SK-N-SH (cell line): ENCODE data around the gene IGF2BP3. TPM values are rescaled to one million over a fixed set of nuclear protein-coding genes. Genes with fewer than 3 reads are reported as not detected.
A peak's percentile ranks its signal among the peaks of the same experiment; 100 is the strongest.

Source experiments
- CTCF ChIA-PET: fragments of 300-600, 350-600 bp; formaldehyde crosslinking; extraction: SDS; loops from one replicate; lab custom pipeline; 2021; lab: Yijun Ruan, JAX
- POLR2A ChIA-PET: fragments of 350-600 bp; sonication (Branson Sonifier 250); formaldehyde crosslinking; extraction: SDS; loops from one replicate; lab custom pipeline; 2020; ENCODE audit warnings: antibody characterized with exemption, inconsistent platforms; lab: Yijun Ruan, JAX
- DNase-seq: peaks from one replicate; pipeline ENCODE4 v3.0.0; 2012
- H2AFZ ChIP-seq: fragments of 200-600 bp; sonication (generic); 2 replicates; pipeline ENCODE4 v1.8.1; 2016; ENCODE audit warnings: antibody characterized with exemption, mild to moderate bottlenecking, low read depth
- H3F3A ChIP-seq: fragments of 200-600 bp; sonication (generic); replicated peaks from 2 replicates; pipeline ENCODE3; 2016; ENCODE audit warnings: antibody characterized with exemption, mild to moderate bottlenecking; ENCODE audit not compliant: insufficient read depth
- H3K27ac ChIP-seq, 2 experiments: fragments of 200-500 bp in 1 of 2; fragments of 200-600 bp in 1 of 2; sonication (Bioruptor generic) in 1 of 2; sonication (generic), shearing (Covaris generic) in 1 of 2; 2 replicates each; pipeline versions ENCODE4 v1.5.1 to v1.6.1; 2014 to 2016; ENCODE audit warnings: low read depth in 2 of 2, inconsistent platforms in 1 of 2, low read length in 1 of 2, mild to moderate bottlenecking in 1 of 2, mixed read lengths in 1 of 2
- H3K27me3 ChIP-seq: fragments of 200-600 bp; sonication (generic), shearing (Covaris generic); 2 replicates; pipeline ENCODE4 v1.6.1; 2016; ENCODE audit warnings: mixed run types; ENCODE audit not compliant: insufficient read depth
- H3K36me3 ChIP-seq, 2 experiments: fragments of 200-500 bp in 1 of 2; fragments of 200-600 bp in 1 of 2; sonication (Bioruptor generic) in 1 of 2; sonication (generic) in 1 of 2; replicated peaks in 1 of 2; 2 replicates each; pipeline versions ENCODE3 to v1.5.1; 2014 to 2016; ENCODE audit warnings: low read length in 1 of 2, mild to moderate bottlenecking in 1 of 2; ENCODE audit not compliant: insufficient read depth in 2 of 2, control insufficient read depth in 1 of 2
- H3K4me1 ChIP-seq, 2 experiments: fragments of 200-500 bp in 1 of 2; fragments of 200-600 bp in 1 of 2; sonication (Bioruptor generic) in 1 of 2; sonication (generic), shearing (Covaris generic) in 1 of 2; 2 replicates each; pipeline versions ENCODE4 v1.5.1 to v1.6.1; 2014 to 2016; ENCODE audit warnings: low read depth in 1 of 2, low read length in 1 of 2, mixed run types in 1 of 2; ENCODE audit not compliant: insufficient read depth in 2 of 2, control insufficient read depth in 1 of 2
- H3K4me2 ChIP-seq: fragments of 200-600 bp; sonication (generic), shearing (Covaris generic); 2 replicates; pipeline ENCODE4 v1.6.1; 2017; ENCODE audit warnings: mixed run types
- H3K4me3 ChIP-seq, 2 experiments: fragments of 200-500 bp in 1 of 2; fragments of 200-600 bp in 1 of 2; sonication (Bioruptor generic) in 1 of 2; sonication (generic), shearing (Covaris generic) in 1 of 2; 2 replicates each; pipeline versions ENCODE4 v1.5.1 to v1.8.1; 2014 to 2016; ENCODE audit warnings: low read depth in 2 of 2, inconsistent platforms in 1 of 2, low read length in 1 of 2, mild to moderate bottlenecking in 1 of 2, mixed read lengths in 1 of 2, moderate library complexity in 1 of 2
- H3K79me2 ChIP-seq: fragments of 200-600 bp; sonication (generic); 2 replicates; pipeline ENCODE4 v1.8.1; 2017; ENCODE audit warnings: mild to moderate bottlenecking; ENCODE audit not compliant: insufficient read depth
- H3K9ac ChIP-seq: fragments of 200-600 bp; sonication (generic); 2 replicates; pipeline ENCODE4 v1.6.1; 2017; ENCODE audit warnings: mixed run types
- H3K9me2 ChIP-seq: fragments of 200-600 bp; sonication (generic); 2 replicates; pipeline ENCODE4 v1.6.1; 2017; ENCODE audit warnings: mixed run types
- H3K9me3 ChIP-seq: fragments of 200-600 bp; sonication (generic); 2 replicates; pipeline ENCODE4 v1.6.1; 2017; ENCODE audit warnings: mixed run types, mild to moderate bottlenecking, moderate library complexity
- H4K20me1 ChIP-seq: fragments of 200-600 bp; sonication (generic); 2 replicates; pipeline ENCODE4 v1.6.1; 2017; ENCODE audit warnings: mild to moderate bottlenecking, mixed run types; ENCODE audit not compliant: insufficient read depth
- ELF1 ChIP-seq: IDR thresholded peaks from 2 replicates; pipeline ENCODE4 v1.4.0; 2012
- EP300 ChIP-seq, 2 experiments: IDR thresholded peaks; 2 replicates each; pipeline versions ENCODE4 v1.4.0 to v1.6.1; 2012; ENCODE audit warnings: borderline replicate concordance in 1 of 2, low read depth in 1 of 2, low read length in 1 of 2
- EZH2phosphoT487 ChIP-seq: fragments of 200-600 bp; sonication (generic); IDR thresholded peaks from 2 replicates; pipeline ENCODE4 v1.6.1; 2017; ENCODE audit warnings: low read depth, mixed run types, mild to moderate bottlenecking, antibody characterized with exemption, moderate library complexity, borderline replicate concordance
- FOSL2 ChIP-seq: IDR thresholded peaks from 2 replicates; pipeline ENCODE4 v1.4.0; 2012; ENCODE audit warnings: low read depth, mild to moderate bottlenecking, moderate library complexity, borderline replicate concordance
- FOXM1 ChIP-seq: IDR thresholded peaks from 2 replicates; pipeline ENCODE4 v1.4.0; 2012; ENCODE audit warnings: low read depth, mild to moderate bottlenecking
- GABPA ChIP-seq: IDR thresholded peaks from 2 replicates; pipeline ENCODE4 v1.4.0; 2012; ENCODE audit warnings: low read depth, mild to moderate bottlenecking
- GATA2 ChIP-seq: sonication (generic); formaldehyde crosslinking; IDR thresholded peaks from 2 replicates; pipeline ENCODE4 v1.5.0; 2020; ENCODE audit warnings: mild to moderate bottlenecking, missing genetic modification reagents
- IRF3 ChIP-seq: fragments of 150-350 bp; IDR thresholded peaks from 2 replicates; pipeline ENCODE4 v1.6.1; 2016; ENCODE audit warnings: mild to moderate bottlenecking, low read depth, low read length
- JUND ChIP-seq: IDR thresholded peaks from 2 replicates; pipeline ENCODE4 v1.4.0; 2012
- NFIC ChIP-seq: IDR thresholded peaks from 2 replicates; pipeline ENCODE4 v1.4.0; 2012; ENCODE audit warnings: borderline replicate concordance
- NRF1 ChIP-seq: IDR thresholded peaks from 2 replicates; pipeline ENCODE4 v1.6.1; 2012; ENCODE audit warnings: low read depth, mild to moderate bottlenecking, low read length
- PBX3 ChIP-seq: IDR thresholded peaks from 2 replicates; pipeline ENCODE4; 2012
- POLR2AphosphoS5 ChIP-seq: IDR thresholded peaks from 2 replicates; pipeline ENCODE4 v1.6.1; 2012; ENCODE audit warnings: low read depth, low read length
- RAD21 ChIP-seq: IDR thresholded peaks from 2 replicates; pipeline ENCODE4 v1.6.1; 2012; ENCODE audit warnings: mild to moderate bottlenecking, low read length
- RCOR1 ChIP-seq: fragments of 150-350 bp; IDR thresholded peaks from 2 replicates; pipeline ENCODE4 v1.6.1; 2017; ENCODE audit warnings: antibody characterized with exemption, low read length
- TCF12 ChIP-seq: IDR thresholded peaks from 2 replicates; pipeline ENCODE4 v1.4.0; 2012
- TEAD4 ChIP-seq: IDR thresholded peaks from 2 replicates; pipeline ENCODE4 v1.4.0; 2012; ENCODE audit warnings: mild to moderate bottlenecking, borderline replicate concordance; ENCODE audit not compliant: insufficient read depth
- USF2 ChIP-seq: fragments of 150-350 bp; IDR thresholded peaks from 2 replicates; pipeline ENCODE4 v1.6.1; 2017; ENCODE audit warnings: antibody characterized with exemption, low read length, low read depth, borderline replicate concordance
- YY1 ChIP-seq: IDR thresholded peaks from 2 replicates; pipeline ENCODE4 v1.4.0; 2012; ENCODE audit warnings: low read depth, mild to moderate bottlenecking
- WGBS: methylation state at CpG from one replicate; pipeline ENCODE4 v1.1.6; 2017; ENCODE audit warnings: low lambda C conversion rate; 5-methylcytosine and 5-hydroxymethylcytosine counted together
- polyA plus RNA-seq, 3 experiments: library from polyadenylated mRNA; depleted of rRNA; stranded (reverse); fragments of >200 nt; gene quantifications; 2 replicates each; pipeline ENCODE4 v1.2.3, GENCODE V29; 2012

Gene IGF2BP3
- polyA plus RNA-seq, 1 of the 3 experiments (the other 2 are of a cell fraction), result 34.4 TPM

- Histone ChIP-seq H3K9ac (peak overlapping the region; percentile 26; the same call in 1 of the 2 replicates), H4K20me1 (peaks cover 5% of the 10 kb centered on the region), H3K4me2 (peak overlapping the region; percentile 66), H3K9me3 (no peaks in the 10 kb centered on the region), H3K27me3 (no peaks in the 10 kb centered on the region), H3F3A (peaks cover 53% of the 10 kb centered on the region), H2AFZ (no peak overlapping the region), H3K9me2 (no peaks in the 10 kb centered on the region), H3K36me3 (peaks cover 48 to 57% of the 10 kb centered on the region in 2 experiments), H3K79me2 (peaks cover 44% of the 10 kb centered on the region), H3K27ac (peak overlapping the region; percentile 39 to 89; a peak in 3 of 4 replicates), H3K4me3 (peak overlapping the region; percentile 20 to 35; a peak in 2 of 4 replicates), H3K4me1 (peaks cover 20 to 62% of the 10 kb centered on the region in 2 experiments)
- DNase-seq, result no peak
- WGBS, result 78% methylated on average over 9 of the region's 9 CpGs
- CTCF ChIA-PET, result interaction anchor here (0.7 to 1.3 kb wide), 2 partner anchors 11 kb away, joined by 3 to 4 read pairs; no protein-coding TSS in a partner anchor
- TF ChIP-seq EP300 (IDR thresholded peaks at IDR 0.05; ENCODE audit: borderline replicate concordance in 1 of 2, low read depth in 1 of 2, low read length in 1 of 2), result no peak
- TF ChIP-seq FOXM1, result no peak
- TF ChIP-seq POLR2AphosphoS5, result no peak
- TF ChIP-seq ELF1, result no peak
- TF ChIP-seq PBX3, result no peak
- TF ChIP-seq EZH2phosphoT487, result no peak
- no peak for TF ChIP-seq RAD21
- no peak for TF ChIP-seq FOSL2
- TF ChIP-seq NRF1, result no peak
- TF ChIP-seq TEAD4, result no peak
- no peak for TF ChIP-seq TCF12
- no peak for TF ChIP-seq YY1
- TF ChIP-seq NFIC, result no peak
- TF ChIP-seq USF2, result no peak
- TF ChIP-seq RCOR1, result no peak
- TF ChIP-seq IRF3, result no peak
- no peak for TF ChIP-seq GATA2 (CRISPR knock-in tag)
- no peak for TF ChIP-seq JUND
- no peak for TF ChIP-seq GABPA
- POLR2A ChIA-PET, result no interaction called here
These were observed 123.1 kb downstream of the IGF2BP3 start for GRCh38 chr7:23347033-23347681.
